ENCODE results near the gene BEND6.
A peak's percentile ranks its signal among the peaks of the same experiment; 100 is the strongest.

BEND6 gene

DNA sequence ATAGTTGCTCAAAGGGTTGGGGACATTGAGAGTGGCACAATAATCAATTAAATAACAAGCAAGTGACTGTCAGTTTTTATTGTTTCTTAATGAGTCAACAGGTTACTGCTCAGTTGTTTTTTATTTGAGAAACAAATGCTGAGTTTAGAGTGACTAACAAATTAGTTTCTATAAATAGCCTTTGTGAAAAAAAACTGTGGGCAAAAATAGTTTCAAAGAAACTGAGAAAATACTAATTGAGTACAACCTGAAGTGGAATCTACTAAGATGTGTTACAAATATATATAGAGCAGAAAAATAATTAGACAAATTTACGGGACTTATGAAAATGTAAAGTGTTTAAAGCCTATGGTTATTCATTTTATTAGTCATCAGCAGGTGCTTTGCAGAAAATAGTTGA lies 22.3 kb downstream of the BEND6 start:
- H3K9me2 ChIP-seq (replicated peaks; ENCODE audit: low read depth, low read length) = no peaks in the 10 kb centered on the region
- H2AFZ ChIP-seq (ENCODE audit: low read length) = no peak overlapping the region
- H3K4me3 ChIP-seq (ENCODE audit: low read length, poor library complexity, severe bottlenecking) = no peak overlapping the region
- H3K9me3 ChIP-seq (ENCODE audit: insufficient read depth, low read depth, low read length) = peaks cover 14% of the 10 kb centered on the region; the same call in 1 of the 2 replicates
- H3K79me2 ChIP-seq (ENCODE audit: insufficient read depth, low read length) = no peaks in the 10 kb centered on the region
- no peaks in the 10 kb centered on the region for H4K20me1 ChIP-seq (ENCODE audit: insufficient read depth, low read length, poor library complexity, severe bottlenecking)
- no peak overlapping the region for H3K9ac ChIP-seq (ENCODE audit: low read depth, low read length, poor library complexity, severe bottlenecking)
- no peaks in the 10 kb centered on the region for H3F3A ChIP-seq (ENCODE audit: low read depth)
- H3K4me2 ChIP-seq (ENCODE audit: low read depth, low read length, poor library complexity, severe bottlenecking) = no peak overlapping the region
- TF ChIP-seq, protein P1, sequence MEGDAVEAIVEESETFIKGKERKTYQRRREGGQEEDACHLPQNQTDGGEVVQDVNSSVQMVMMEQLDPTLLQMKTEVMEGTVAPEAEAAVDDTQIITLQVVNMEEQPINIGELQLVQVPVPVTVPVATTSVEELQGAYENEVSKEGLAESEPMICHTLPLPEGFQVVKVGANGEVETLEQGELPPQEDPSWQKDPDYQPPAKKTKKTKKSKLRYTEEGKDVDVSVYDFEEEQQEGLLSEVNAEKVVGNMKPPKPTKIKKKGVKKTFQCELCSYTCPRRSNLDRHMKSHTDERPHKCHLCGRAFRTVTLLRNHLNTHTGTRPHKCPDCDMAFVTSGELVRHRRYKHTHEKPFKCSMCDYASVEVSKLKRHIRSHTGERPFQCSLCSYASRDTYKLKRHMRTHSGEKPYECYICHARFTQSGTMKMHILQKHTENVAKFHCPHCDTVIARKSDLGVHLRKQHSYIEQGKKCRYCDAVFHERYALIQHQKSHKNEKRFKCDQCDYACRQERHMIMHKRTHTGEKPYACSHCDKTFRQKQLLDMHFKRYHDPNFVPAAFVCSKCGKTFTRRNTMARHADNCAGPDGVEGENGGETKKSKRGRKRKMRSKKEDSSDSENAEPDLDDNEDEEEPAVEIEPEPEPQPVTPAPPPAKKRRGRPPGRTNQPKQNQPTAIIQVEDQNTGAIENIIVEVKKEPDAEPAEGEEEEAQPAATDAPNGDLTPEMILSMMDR (conservative IDR thresholded peaks at IDR 0.05; ENCODE audit: low read length) = no peak
- TF ChIP-seq EZH2phosphoT487 (IDR thresholded peaks at IDR 0.05; ENCODE audit: borderline replicate concordance) = no peak
- H3K27me3 ChIP-seq (ENCODE audit: insufficient read depth, low read length, poor library complexity, severe bottlenecking) = no peaks in the 10 kb centered on the region
- no peaks in the 10 kb centered on the region for H3K4me1 ChIP-seq (ENCODE audit: insufficient read depth, low read length, poor library complexity, severe bottlenecking)
- H3K36me3 ChIP-seq (ENCODE audit: insufficient read depth, low read length) = no peaks in the 10 kb centered on the region

DNA sequence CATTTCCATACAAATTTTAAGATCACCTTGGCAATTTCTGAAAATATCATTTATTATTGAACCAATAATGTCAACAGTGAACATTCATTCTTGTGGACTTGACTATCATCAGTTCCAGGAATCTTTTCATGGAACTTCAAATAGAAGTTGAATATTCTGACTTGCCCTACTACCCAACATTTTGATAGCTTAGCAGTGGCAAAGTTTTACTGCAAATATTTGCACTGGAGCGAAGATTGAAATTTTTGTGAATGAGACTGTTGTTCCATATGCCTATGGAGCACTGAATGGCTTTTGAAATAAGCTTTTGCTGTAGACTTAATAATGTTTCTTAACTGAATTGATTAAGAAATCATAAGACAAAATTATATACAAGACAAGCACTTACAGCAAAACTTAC lies 23.6 kb downstream of the BEND6 start:
- Histone ChIP-seq H2AFZ (ENCODE audit: low read length) (no peak overlapping the region), H3K9ac (ENCODE audit: low read depth, low read length, poor library complexity, severe bottlenecking) (no peak overlapping the region), H3K36me3 (ENCODE audit: insufficient read depth, low read length) (no peaks in the 10 kb centered on the region), H3K4me2 (ENCODE audit: low read depth, low read length, poor library complexity, severe bottlenecking) (no peak overlapping the region), H3F3A (ENCODE audit: low read depth) (no peaks in the 10 kb centered on the region), H3K9me2 (replicated peaks; ENCODE audit: low read depth, low read length) (no peaks in the 10 kb centered on the region), H3K79me2 (ENCODE audit: insufficient read depth, low read length) (no peaks in the 10 kb centered on the region), H3K27me3 (ENCODE audit: insufficient read depth, low read length, poor library complexity, severe bottlenecking) (no peaks in the 10 kb centered on the region), H3K4me1 (ENCODE audit: insufficient read depth, low read length, poor library complexity, severe bottlenecking) (no peaks in the 10 kb centered on the region), H3K9me3 (ENCODE audit: insufficient read depth, low read depth, low read length) (peaks cover 14% of the 10 kb centered on the region; the same call in 1 of the 2 replicates), H3K4me3 (ENCODE audit: low read length, poor library complexity, severe bottlenecking) (no peak overlapping the region), H4K20me1 (ENCODE audit: insufficient read depth, low read length, poor library complexity, severe bottlenecking) (no peaks in the 10 kb centered on the region)
- TF ChIP-seq, protein P1 (conservative IDR thresholded peaks at IDR 0.05; ENCODE audit: low read length) = no peak
- no peak for TF ChIP-seq EZH2phosphoT487 (IDR thresholded peaks at IDR 0.05; ENCODE audit: borderline replicate concordance)

DNA sequence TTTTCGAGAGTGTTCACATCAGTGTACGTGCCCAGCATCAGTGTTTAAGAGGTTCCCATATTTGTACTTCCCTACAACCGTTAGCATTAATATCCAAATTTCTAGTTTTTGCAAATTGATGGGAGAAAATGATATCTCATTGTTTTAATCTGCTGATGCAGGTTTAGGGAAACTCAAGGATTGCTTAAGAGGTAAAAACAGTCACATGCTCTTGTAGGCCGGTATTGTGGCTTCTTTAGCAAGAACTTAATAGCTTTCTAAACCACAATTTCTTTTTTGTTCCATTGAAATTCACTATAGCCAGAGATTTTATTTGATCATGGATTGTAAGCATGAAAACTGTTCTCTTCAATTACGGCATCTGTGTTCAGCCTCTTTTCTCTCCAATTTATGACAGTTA lies 29.5 kb downstream of the BEND6 start:
- H3K36me3 ChIP-seq (ENCODE audit: insufficient read depth, low read length) = no peaks in the 10 kb centered on the region

More for the DNA sequence above, 29.5 kb downstream of the BEND6 start:
- no peak for TF ChIP-seq EZH2phosphoT487 (IDR thresholded peaks at IDR 0.05; ENCODE audit: borderline replicate concordance)
- TF ChIP-seq, protein P1 (conservative IDR thresholded peaks at IDR 0.05; ENCODE audit: low read length) = no peak
- Histone ChIP-seq H2AFZ (ENCODE audit: low read length) (no peak overlapping the region), H4K20me1 (ENCODE audit: insufficient read depth, low read length, poor library complexity, severe bottlenecking) (no peaks in the 10 kb centered on the region), H3K4me2 (ENCODE audit: low read depth, low read length, poor library complexity, severe bottlenecking) (peak overlapping the region; percentile 34), H3K27me3 (ENCODE audit: insufficient read depth, low read length, poor library complexity, severe bottlenecking) (no peaks in the 10 kb centered on the region), H3K4me3 (ENCODE audit: low read length, poor library complexity, severe bottlenecking) (no peak overlapping the region), H3K9ac (ENCODE audit: low read depth, low read length, poor library complexity, severe bottlenecking) (no peak overlapping the region), H3F3A (ENCODE audit: low read depth) (no peaks in the 10 kb centered on the region), H3K9me3 (ENCODE audit: insufficient read depth, low read depth, low read length) (no peaks in the 10 kb centered on the region), H3K4me1 (ENCODE audit: insufficient read depth, low read length, poor library complexity, severe bottlenecking) (peaks cover 17% of the 10 kb centered on the region), H3K9me2 (replicated peaks; ENCODE audit: low read depth, low read length) (no peaks in the 10 kb centered on the region), H3K79me2 (ENCODE audit: insufficient read depth, low read length) (no peaks in the 10 kb centered on the region)
